Upper lobe of left lung (tissue), 4 donors: Measurements from ENCODE around the gene SLC25A21.

ENCODE experiments used
- EP300 ChIP-seq, 4 donors: sonication (generic); formaldehyde crosslinking; IDR thresholded peaks; one replicate each; pipeline ENCODE4 v1.5.1; 2017; ENCODE audit warnings: antibody characterized with exemption in 4 of 4, control low read depth in 2 of 4
- POLR2A ChIP-seq, 4 donors: fragments of 450-650 bp; IDR thresholded peaks; one replicate each; pipeline ENCODE4 v1.5.1; 2016 to 2017; ENCODE audit warnings: antibody characterized with exemption in 4 of 4, mild to moderate bottlenecking in 2 of 4
- POLR2AphosphoS5 ChIP-seq, 2 donors: sonication (generic); formaldehyde crosslinking; IDR thresholded peaks; one replicate each; pipeline ENCODE4 v1.5.1; 2017; ENCODE audit warnings: antibody characterized with exemption in 2 of 2
- TF ChIP-seq, protein P1 (sequence below), 6 experiments: fragments of 450-650 bp in 4 of 6; fragments of 200-600 bp in 2 of 6; sonication (generic) in 2 of 6; IDR thresholded peaks; one replicate each; pipeline ENCODE4 v1.5.1; 2016 to 2019; ENCODE audit warnings: antibody characterized with exemption in 6 of 6

DNA sequence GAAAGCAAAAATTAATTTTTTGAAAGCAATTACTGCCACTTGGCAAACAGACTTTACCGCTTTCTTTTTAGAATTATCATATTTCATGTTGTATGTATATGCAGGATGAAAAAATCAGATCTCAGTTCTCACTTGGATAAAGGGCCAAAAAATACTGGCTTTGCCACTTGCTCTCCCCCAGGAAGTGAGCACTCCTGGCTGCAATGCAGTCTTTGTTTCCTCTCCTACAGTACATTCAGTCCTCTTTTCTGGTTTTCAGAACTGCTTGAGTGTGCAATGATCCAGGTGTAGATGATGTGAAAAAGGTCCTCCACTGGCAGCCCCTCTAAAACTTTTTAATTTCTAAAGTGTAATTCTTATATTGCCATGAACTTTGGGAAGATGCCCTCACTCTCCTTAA, 183.4 kb downstream of the SLC25A21 start:
- TF ChIP-seq POLR2AphosphoS5 (IDR thresholded peaks at IDR 0.05), result no peak
- TF ChIP-seq, protein P1, sequence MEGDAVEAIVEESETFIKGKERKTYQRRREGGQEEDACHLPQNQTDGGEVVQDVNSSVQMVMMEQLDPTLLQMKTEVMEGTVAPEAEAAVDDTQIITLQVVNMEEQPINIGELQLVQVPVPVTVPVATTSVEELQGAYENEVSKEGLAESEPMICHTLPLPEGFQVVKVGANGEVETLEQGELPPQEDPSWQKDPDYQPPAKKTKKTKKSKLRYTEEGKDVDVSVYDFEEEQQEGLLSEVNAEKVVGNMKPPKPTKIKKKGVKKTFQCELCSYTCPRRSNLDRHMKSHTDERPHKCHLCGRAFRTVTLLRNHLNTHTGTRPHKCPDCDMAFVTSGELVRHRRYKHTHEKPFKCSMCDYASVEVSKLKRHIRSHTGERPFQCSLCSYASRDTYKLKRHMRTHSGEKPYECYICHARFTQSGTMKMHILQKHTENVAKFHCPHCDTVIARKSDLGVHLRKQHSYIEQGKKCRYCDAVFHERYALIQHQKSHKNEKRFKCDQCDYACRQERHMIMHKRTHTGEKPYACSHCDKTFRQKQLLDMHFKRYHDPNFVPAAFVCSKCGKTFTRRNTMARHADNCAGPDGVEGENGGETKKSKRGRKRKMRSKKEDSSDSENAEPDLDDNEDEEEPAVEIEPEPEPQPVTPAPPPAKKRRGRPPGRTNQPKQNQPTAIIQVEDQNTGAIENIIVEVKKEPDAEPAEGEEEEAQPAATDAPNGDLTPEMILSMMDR (IDR thresholded peaks at IDR 0.05), result no peak
- no peak for TF ChIP-seq EP300 (IDR thresholded peaks at IDR 0.05)
- TF ChIP-seq POLR2A (IDR thresholded peaks at IDR 0.05), result no peak
